ENCODE measurements around the gene TXNDC9. TPM values are rescaled to one million over a fixed set of nuclear protein-coding genes. Genes with fewer than 3 reads are reported as not detected.
A peak's percentile ranks its signal among the peaks of the same experiment; 100 is the strongest.
"Not testable (repeated sequence)": the region's sequence is repeated elsewhere in the genome, so short reads cannot be mapped to it uniquely, and the experiment has no call there.

The TXNDC9 gene
- total RNA-seq, 4 donors from 2014 or later = 23.3 to 32.4 (median 29.7) TPM

DNA sequence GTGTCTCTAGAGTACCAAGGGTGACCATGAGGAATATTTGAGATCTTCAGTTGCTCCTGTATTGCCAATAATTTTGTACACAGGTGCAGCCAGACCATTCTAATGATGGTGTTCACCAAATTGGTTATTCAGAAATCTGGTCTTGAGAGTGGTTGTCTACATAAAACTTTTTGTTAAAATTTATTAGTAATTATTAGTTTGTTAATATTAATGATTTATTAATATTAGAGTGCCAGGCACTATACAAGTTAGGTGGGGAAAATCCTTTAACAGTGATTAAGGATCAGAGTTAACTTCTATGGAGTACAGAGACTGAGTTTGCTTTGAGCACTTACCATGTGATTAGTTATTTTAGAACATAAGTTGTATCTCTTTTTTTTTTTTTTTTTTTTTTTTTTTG is 10.1 kb upstream of the TXNDC9 start:
- Histone ChIP-seq H3K4me3 (no peak overlapping the region), H3K27me3 (no peaks in the 10 kb centered on the region), H3K4me1 (peaks cover 3 to 7% of the 10 kb centered on the region in 2 donors), H3K27ac (no peak overlapping the region), H3K36me3 (no peaks in the 10 kb centered on the region), H3K9me3 (no peaks in the 10 kb centered on the region)
- no peak for DNase-seq
- TF ChIP-seq POLR2A (IDR thresholded peaks at IDR 0.05) = no peak
- TF ChIP-seq, protein P1, sequence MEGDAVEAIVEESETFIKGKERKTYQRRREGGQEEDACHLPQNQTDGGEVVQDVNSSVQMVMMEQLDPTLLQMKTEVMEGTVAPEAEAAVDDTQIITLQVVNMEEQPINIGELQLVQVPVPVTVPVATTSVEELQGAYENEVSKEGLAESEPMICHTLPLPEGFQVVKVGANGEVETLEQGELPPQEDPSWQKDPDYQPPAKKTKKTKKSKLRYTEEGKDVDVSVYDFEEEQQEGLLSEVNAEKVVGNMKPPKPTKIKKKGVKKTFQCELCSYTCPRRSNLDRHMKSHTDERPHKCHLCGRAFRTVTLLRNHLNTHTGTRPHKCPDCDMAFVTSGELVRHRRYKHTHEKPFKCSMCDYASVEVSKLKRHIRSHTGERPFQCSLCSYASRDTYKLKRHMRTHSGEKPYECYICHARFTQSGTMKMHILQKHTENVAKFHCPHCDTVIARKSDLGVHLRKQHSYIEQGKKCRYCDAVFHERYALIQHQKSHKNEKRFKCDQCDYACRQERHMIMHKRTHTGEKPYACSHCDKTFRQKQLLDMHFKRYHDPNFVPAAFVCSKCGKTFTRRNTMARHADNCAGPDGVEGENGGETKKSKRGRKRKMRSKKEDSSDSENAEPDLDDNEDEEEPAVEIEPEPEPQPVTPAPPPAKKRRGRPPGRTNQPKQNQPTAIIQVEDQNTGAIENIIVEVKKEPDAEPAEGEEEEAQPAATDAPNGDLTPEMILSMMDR (IDR thresholded peaks at IDR 0.05 in 4 of 5, conservative IDR thresholded peaks at IDR 0.05 in 1 of 5) = no peak
- in situ Hi-C loops (cut with MboI; ENCODE audit: low sequenced_read_pairs in 4 of 4) = loop anchor here (10.0 to 25.0 kb wide), 5 partner anchors 129 to 161 kb away; partner anchors contain the start of genes MITD1 (in 4 of the 4), MRPL30 (in 4 of the 4) and REV1 (in 1 of the 4)
- no peak for ATAC-seq
- intact Hi-C loops (cut with DNase I; ENCODE audit: low total_unique reads) = no loop called here

DNA sequence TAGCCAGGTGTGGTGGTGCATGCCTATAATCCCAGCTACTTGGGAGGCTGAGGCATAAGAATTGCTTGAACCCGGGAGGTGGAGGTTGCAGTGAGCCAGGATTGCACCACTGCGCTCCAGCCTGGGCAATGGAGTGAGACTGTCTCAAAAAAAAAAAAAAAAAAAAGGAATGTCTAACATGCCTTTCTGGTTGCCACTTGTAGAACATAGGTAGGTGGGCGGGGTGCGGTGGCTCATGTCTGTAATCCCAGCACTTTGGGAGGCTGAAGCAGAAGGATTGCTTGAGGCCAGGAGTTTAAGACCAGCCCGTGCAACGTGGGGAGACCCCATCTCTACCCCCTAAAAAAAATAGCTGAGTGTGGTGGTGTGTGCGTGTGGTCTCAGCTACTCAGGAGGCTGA is 9.3 kb upstream of the TXNDC9 start:
- ATAC-seq; H3K27ac ChIP-seq; H3K4me1 ChIP-seq; H3K4me3 ChIP-seq; H3K36me3 ChIP-seq; intact Hi-C loops (cut with DNase I; ENCODE audit: low total_unique reads); H3K9me3 ChIP-seq; H3K27me3 ChIP-seq; DNase-seq: not testable (repeated sequence)
- in situ Hi-C loops (cut with MboI; ENCODE audit: low sequenced_read_pairs in 4 of 4) = loop anchor here (10.0 to 25.0 kb wide), 5 partner anchors 129 to 161 kb away; partner anchors contain the start of genes MITD1 (in 4 of the 4), MRPL30 (in 4 of the 4) and REV1 (in 1 of the 4)

DNA sequence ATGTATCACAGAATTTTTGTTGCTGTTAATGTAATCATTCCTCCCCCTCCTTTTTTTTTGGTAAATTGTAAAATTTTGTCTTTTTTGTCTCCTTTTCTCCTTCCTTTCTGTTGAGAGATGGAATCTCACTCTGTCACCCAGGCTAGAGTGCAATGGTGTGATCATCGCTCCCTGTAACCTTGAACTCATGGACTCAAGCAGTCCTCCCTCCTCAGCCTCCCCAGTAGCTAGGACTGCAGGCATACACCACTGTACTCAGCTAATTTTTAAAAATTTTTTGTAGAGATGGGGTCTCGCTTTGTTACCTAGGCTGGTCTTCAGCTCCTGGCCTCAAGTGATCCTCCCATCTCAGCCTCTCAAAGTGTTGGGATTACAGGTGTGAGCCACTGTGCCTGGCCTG is 6.4 kb upstream of the TXNDC9 start:
- Histone ChIP-seq H3K4me1 (peaks cover 20 to 27% of the 10 kb centered on the region in 2 donors), H3K27ac (no peak overlapping the region), H3K27me3 (no peaks in the 10 kb centered on the region), H3K9me3 (no peaks in the 10 kb centered on the region), H3K36me3 (no peaks in the 10 kb centered on the region), H3K4me3 (no peak overlapping the region)
- intact Hi-C loops (cut with DNase I; ENCODE audit: low total_unique reads) = no loop called here
- ATAC-seq (no peak), DNase-seq (no peak)
- in situ Hi-C loops (cut with MboI; ENCODE audit: low sequenced_read_pairs in 4 of 4) = loop anchor here (10.0 to 25.0 kb wide), 5 partner anchors 132 to 158 kb away; partner anchors contain the start of genes MITD1 (in 4 of the 4), MRPL30 (in 4 of the 4) and REV1 (in 1 of the 4)
- TF ChIP-seq POLR2A (IDR thresholded peaks at IDR 0.05) = no peak
- TF ChIP-seq, protein P1 (IDR thresholded peaks at IDR 0.05 in 4 of 5, conservative IDR thresholded peaks at IDR 0.05 in 1 of 5) = no peak

DNA sequence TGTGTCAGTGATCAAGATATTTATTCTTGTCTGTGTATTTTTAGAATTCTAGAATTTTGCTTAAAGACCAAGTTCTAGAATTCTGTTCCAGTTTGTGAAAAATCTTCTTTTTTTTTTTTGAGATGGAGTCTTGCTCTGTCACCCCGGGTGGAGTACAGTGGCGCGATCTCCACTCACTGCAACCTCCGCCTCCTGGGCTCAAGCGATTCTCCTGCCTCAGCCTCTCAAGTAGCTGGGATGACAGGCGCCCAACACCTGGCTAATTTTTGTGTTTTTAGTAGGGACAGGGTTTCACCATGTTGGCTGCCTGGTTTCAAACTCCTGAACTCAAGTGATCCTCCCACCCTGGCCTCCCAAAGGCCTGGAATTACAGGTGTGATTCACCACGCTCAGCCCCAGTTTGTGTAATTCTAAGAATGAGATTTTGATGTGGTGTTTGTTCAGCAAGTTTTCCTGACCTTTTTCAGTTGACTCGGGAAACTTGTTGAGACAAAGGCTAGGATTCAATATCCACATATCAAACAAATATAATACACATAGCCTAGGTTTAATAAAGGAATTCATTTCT is 4.6 kb upstream of the TXNDC9 start:
- Histone ChIP-seq H3K27me3 (no peaks in the 10 kb centered on the region), H3K4me1 (peaks cover 20 to 27% of the 10 kb centered on the region in 2 donors), H3K9me3 (no peaks in the 10 kb centered on the region), H3K4me3 (no peak overlapping the region), H3K36me3 (no peaks in the 10 kb centered on the region), H3K27ac (no peak overlapping the region)
- TF ChIP-seq POLR2A (IDR thresholded peaks at IDR 0.05) = no peak
- TF ChIP-seq, protein P1 (IDR thresholded peaks at IDR 0.05 in 4 of 5, conservative IDR thresholded peaks at IDR 0.05 in 1 of 5) = no peak
- DNase-seq (no peak), ATAC-seq (no peak)
- in situ Hi-C loops (cut with MboI; ENCODE audit: low sequenced_read_pairs in 4 of 4) = loop anchor here (10.0 to 25.0 kb wide), 5 partner anchors 134 to 156 kb away; partner anchors contain the start of genes MITD1 (in 4 of the 4), MRPL30 (in 4 of the 4) and REV1 (in 1 of the 4)
- intact Hi-C loops (cut with DNase I; ENCODE audit: low total_unique reads) = no loop called here

DNA sequence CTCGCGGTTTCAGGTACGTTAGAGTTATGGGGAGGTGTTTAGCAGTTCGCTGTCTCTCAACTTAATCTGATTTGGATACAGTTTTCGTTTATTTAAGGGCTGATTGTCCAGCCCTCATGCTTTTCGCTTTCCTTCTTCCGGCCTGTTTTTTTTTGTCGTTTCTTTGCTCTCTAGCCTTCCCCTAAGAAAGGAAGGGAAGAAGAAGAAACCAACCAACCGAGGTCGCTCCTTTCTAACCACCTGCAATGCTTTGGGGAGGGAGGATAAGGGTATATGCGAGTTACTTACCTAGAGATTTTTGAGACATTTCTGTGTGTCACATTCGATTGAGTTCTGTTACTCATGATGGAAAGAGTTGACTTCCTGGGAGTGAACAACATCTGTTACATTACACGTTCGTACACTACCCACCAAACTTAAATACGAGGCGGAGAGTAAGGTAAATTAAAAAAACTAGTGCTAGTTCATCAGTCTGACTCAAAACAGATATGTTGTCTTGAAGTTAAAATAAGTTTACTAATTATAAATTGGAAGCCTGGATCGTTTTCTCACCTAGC is 2.0 kb upstream of the TXNDC9 start:
- ATAC-seq = no peak
- in situ Hi-C loops (cut with MboI; ENCODE audit: low sequenced_read_pairs in 4 of 4) (loop anchor here in 2 of 4 donors (25.0 kb wide), 2 partner anchors 149 to 151 kb away; partner anchors contain the start of genes MITD1 (in 2 of the 2), MRPL30 (in 2 of the 2) and REV1 (in 1 of the 2)), intact Hi-C loops (cut with DNase I; ENCODE audit: low total_unique reads) (loop anchor here (5.0 kb wide), 1 partner anchor 49 kb away; no protein-coding TSS in a partner anchor)
- DNase-seq = no peak
- peak overlapping the region; percentile 87 to 98 (median 92) for H3K4me3 ChIP-seq
- H3K9me3 ChIP-seq = no peaks in the 10 kb centered on the region
- TF ChIP-seq POLR2A (IDR thresholded peaks at IDR 0.05) = no peak
- TF ChIP-seq, protein P1 (IDR thresholded peaks at IDR 0.05 in 4 of 5, conservative IDR thresholded peaks at IDR 0.05 in 1 of 5) = no peak
- H3K4me1 ChIP-seq = peaks cover 35 to 38% of the 10 kb centered on the region in 2 donors
- H3K27me3 ChIP-seq = no peaks in the 10 kb centered on the region
- peak overlapping the region; percentile 94 to 98 (median 97) for H3K27ac ChIP-seq
- H3K36me3 ChIP-seq = peaks cover 0 to 1% of the 10 kb centered on the region in 2 donors
